B cell (primary cell): ENCODE data around the gene CDR2L. TPM values are rescaled to one million over a fixed set of nuclear protein-coding genes. Genes with fewer than 3 reads are reported as not detected.

Source experiments
- ATAC-seq: fragments of 200-7000 bp; cut with Tn5 transposase; one replicate; pipeline ENCODE4 v1.10.0; 2021; ENCODE audit warnings: low read depth, mild to moderate bottlenecking, moderate number of reproducible peaks, moderate library complexity
- CTCF ChIA-PET: fragments of 350-600 bp; sonication (Branson Sonifier 250); formaldehyde crosslinking; loops from one replicate; lab custom pipeline; 2021; ENCODE audit warnings: antibody characterized with exemption, inconsistent platforms; lab: Charles Lee
- POLR2A ChIA-PET: fragments of 350-600 bp; sonication (Branson Sonifier 250); formaldehyde crosslinking; loops from one replicate; lab custom pipeline; 2021; ENCODE audit warnings: antibody characterized with exemption; lab: Charles Lee
- DNase-seq: peaks from one replicate; pipeline ENCODE4 v3.0.0; 2013
- H2AFZ ChIP-seq: 2 replicates; pipeline ENCODE4 v1.6.1; 2012; ENCODE audit warnings: mild to moderate bottlenecking, low read depth, low read length; ENCODE audit not compliant: insufficient read depth, poor library complexity, severe bottlenecking
- H3K27ac ChIP-seq, 2 donors: 1 replicate in 1 of 2; 2 replicates in 1 of 2; pipeline ENCODE4 v1.5.1; 2012 to 2013; ENCODE audit warnings: low read length in 2 of 2, mild to moderate bottlenecking in 2 of 2, moderate library complexity in 1 of 2
- H3K27me3 ChIP-seq, 4 experiments: fragments of 200-600 bp in 1 of 4; sonication (generic) in 1 of 4; replicated peaks in 1 of 4; 1 replicate in 2 of 4; 2 replicates in 2 of 4; pipeline versions ENCODE4 v1.6.1 to v1.7.0; 2013 to 2016; ENCODE audit warnings: low read length in 3 of 4, mild to moderate bottlenecking in 2 of 4, mixed read lengths in 1 of 4, moderate library complexity in 1 of 4; ENCODE audit not compliant: insufficient read depth in 4 of 4, control insufficient read depth in 3 of 4; ENCODE audit errors: control extremely low read depth in 1 of 4
- H3K36me3 ChIP-seq, 2 experiments: replicated peaks in 1 of 2; 1 replicate in 1 of 2; 2 replicates in 1 of 2; pipeline versions ENCODE4 v1.6.1 to v1.7.1; 2013; ENCODE audit warnings: low read length in 1 of 2; ENCODE audit not compliant: insufficient read depth in 2 of 2, control insufficient read depth in 1 of 2; ENCODE audit errors: control extremely low read depth in 1 of 2, extremely low read depth in 1 of 2
- H3K4me1 ChIP-seq, 2 donors: fragments of 200-600 bp in 1 of 2; sonication (generic) in 1 of 2; 1 replicate in 1 of 2; 2 replicates in 1 of 2; pipeline versions ENCODE4 v1.5.1 to v1.6.1; 2013 to 2017; ENCODE audit warnings: low read length in 2 of 2; ENCODE audit not compliant: control insufficient read depth in 2 of 2, insufficient read depth in 2 of 2
- H3K4me2 ChIP-seq: replicated peaks from 2 replicates; pipeline ENCODE3; 2012; ENCODE audit warnings: mild to moderate bottlenecking, low read depth, low read length; ENCODE audit not compliant: poor library complexity, severe bottlenecking
- H3K4me3 ChIP-seq, 5 experiments: fragments of 200-600 bp in 1 of 5; sonication (generic) in 1 of 5; 1 replicate in 3 of 5; 2 replicates in 2 of 5; pipeline versions ENCODE4 v1.5.1 to v1.7.0; 2011 to 2016; ENCODE audit warnings: low read length in 4 of 5, mild to moderate bottlenecking in 4 of 5, low read depth in 2 of 5, control low read depth in 1 of 5, moderate library complexity in 1 of 5; ENCODE audit not compliant: insufficient read depth in 1 of 5; ENCODE audit errors: control extremely low read depth in 1 of 5, extremely low read depth in 1 of 5
- H3K79me2 ChIP-seq: fragments of 200-600 bp; sonication (generic); one replicate; pipeline ENCODE4 v1.6.0; 2016; ENCODE audit warnings: low read length; ENCODE audit not compliant: control insufficient read depth, insufficient read depth
- H3K9ac ChIP-seq: fragments of 200-600 bp; sonication (generic); 2 replicates; pipeline ENCODE4 v1.6.1; 2017; ENCODE audit warnings: mild to moderate bottlenecking, low read length, moderate library complexity
- H3K9me3 ChIP-seq, 3 donors: one replicate each; pipeline versions ENCODE4 v1.6.1 to v1.7.1; 2013; ENCODE audit warnings: low read length in 2 of 3; ENCODE audit not compliant: control insufficient read depth in 2 of 3, insufficient read depth in 1 of 3; ENCODE audit errors: control extremely low read depth in 1 of 3
- H4K20me1 ChIP-seq: 2 replicates; pipeline ENCODE4 v1.6.0; 2012; ENCODE audit warnings: mild to moderate bottlenecking, low read length; ENCODE audit not compliant: insufficient read depth, control insufficient read depth, poor library complexity, severe bottlenecking
- H3K27ac Mint-ChIP-seq: one replicate; pipeline ENCODE4 v1.8.0; 2021; ENCODE audit warnings: mixed read lengths
- H3K27me3 Mint-ChIP-seq: one replicate; pipeline ENCODE4 v1.8.0; 2021; ENCODE audit warnings: mixed read lengths
- H3K4me1 Mint-ChIP-seq: one replicate; pipeline ENCODE4 v1.8.0; 2021; ENCODE audit warnings: mixed read lengths
- H3K4me3 Mint-ChIP-seq: one replicate; pipeline ENCODE4 v1.8.0; 2021; ENCODE audit warnings: mixed read lengths
- H3K9me3 Mint-ChIP-seq: one replicate; pipeline ENCODE4 v1.8.0; 2022; ENCODE audit warnings: mixed read lengths; ENCODE audit not compliant: insufficient read depth
- CTCF ChIP-seq: fragments of 200-600 bp; IDR thresholded peaks from one replicate; pipeline ENCODE4 v1.8.0; 2022; ENCODE audit warnings: antibody characterized with exemption, mild to moderate bottlenecking
- EZH2 ChIP-seq: IDR thresholded peaks from 2 replicates; pipeline ENCODE4 v1.6.1; 2012; ENCODE audit warnings: borderline replicate concordance, low read depth, mild to moderate bottlenecking, moderate library complexity, low read length; ENCODE audit not compliant: insufficient read depth, poor library complexity, severe bottlenecking
- WGBS: methylation state at CpG from one replicate; pipeline ENCODE4 v1.1.5; 2013; ENCODE audit warnings: missing lambda C conversion rate; ENCODE audit not compliant: insufficient coverage; 5-methylcytosine and 5-hydroxymethylcytosine counted together
- intact Hi-C: fragments of 100-400 bp; cut with micrococcal nuclease; formaldehyde crosslinking; loops from one replicate; pipeline ENCODE4 v1.10.0; 2022
- polyA plus RNA-seq: library from polyadenylated mRNA; depleted of rRNA; stranded (reverse); fragments of >200 nt; gene quantifications from 2 replicates; pipeline ENCODE4 v1.2.3, GENCODE V29; 2012
- total RNA-seq, 2 donors: library from RNA; stranded (reverse); fragments of 120-200 nt in 1 of 2; gene quantifications; 1 replicate in 1 of 2; 2 replicates in 1 of 2; pipeline versions ENCODE4 v1.2.3 to v1.2.4, GENCODE V29; 2013 to 2022

CDR2L gene
- total and polyA plus RNA-seq, 2 donors (not counting 1 experiment from before 2014, with no cell fraction given), result 0.03 TPM; not detected in 1

GRCh38 chr17:75012346-75013091 lies 25.1 kb downstream of the CDR2L start, which contains the start of gene MRPL58:
TSS of gene MRPL58 (plus strand) at chr17:75012670. CDS start at chr17:75012687, 17 bp downstream.
- H3K36me3 ChIP-seq, result peaks cover 0 to 6% of the 10 kb centered on the region in 2 experiments
- ChIA-PET CTCF (interaction anchor here (0.9 to 3.2 kb wide), 19 partner anchors 14 to 741 kb away, joined by 3 to 56 read pairs (median 4); partner anchors contain the start of genes CDR2L, HID1 and SLC16A5), POLR2A (interaction anchor here (0.6 to 1.9 kb wide), 12 partner anchors 20 to 1414 kb away, joined by 3 to 6 read pairs (median 4); partner anchors contain the start of genes ARMC7, ATP5PD, HID1 and KCTD2)
- intact Hi-C loops, result loop anchor here (1.0 kb wide), 7 partner anchors 22 to 139 kb away; partner anchors contain the start of genes CDR2L, HID1 and KCTD2
- Mint-ChIP-seq H3K9me3 (no peaks in the 10 kb centered on the region), H3K4me3 (peak within 1 kb of the TSS; percentile 97), H3K27me3 (no peaks in the 10 kb centered on the region), H3K4me1 (peaks cover 22% of the 10 kb centered on the region), H3K27ac (peak within 1 kb of the TSS; percentile 92)
- peak within 1 kb of the TSS; percentile 30 to 79 for H3K27ac ChIP-seq
- peaks cover 15 to 16% of the 10 kb centered on the region in 2 donors for H3K4me1 ChIP-seq
- H3K27me3 ChIP-seq, result peaks cover 0 to 4% (median 0%) of the 10 kb centered on the region in 4 experiments
- WGBS, result 3% methylated on average over 63 of the region's 63 CpGs
- peak within 1 kb of the TSS; percentile 81 for H3K4me2 ChIP-seq
- ATAC-seq (peak; percentile 95), DNase-seq (peak; percentile 89)
- H3K9ac ChIP-seq, result peak within 1 kb of the TSS; percentile 80
- TF ChIP-seq CTCF (peak; percentile 73), EZH2 (no peak)
- peaks cover 31% of the 10 kb centered on the region for H3K79me2 ChIP-seq
- H3K9me3 ChIP-seq, result no peaks in the 10 kb centered on the region
- H3K4me3 ChIP-seq, result peak within 1 kb of the TSS; percentile 46 to 86 (median 76)
- H4K20me1 ChIP-seq, result no peaks in the 10 kb centered on the region
- peak within 1 kb of the TSS; percentile 91 for H2AFZ ChIP-seq
